HepG2 (cell line): ENCODE results near the gene SEC14L6. TPM values are rescaled to one million over a fixed set of nuclear protein-coding genes. Genes with fewer than 3 reads are reported as not detected.

Source experiments
- ATAC-seq: fragments of 200-7000 bp; cut with Tn5 transposase; 3 replicates; pipeline ENCODE4 v1.9.1; 2020; ENCODE audit warnings: mild to moderate bottlenecking, moderate library complexity
- BruUV-seq: library from RNA; stranded (reverse); fragments of 400-500 nt; replicated peaks from 2 replicates; lab custom pipeline; 2021; lab: Mats Ljungman, UMichigan
- CTCF ChIA-PET: fragments of 300-600 bp; formaldehyde crosslinking; extraction: SDS; loops from one replicate; lab custom pipeline; 2021; ENCODE audit warnings: low total read pairs, inconsistent platforms, low intra/inter-chr PET ratio; lab: Yijun Ruan, JAX
- POLR2A ChIA-PET: fragments of 350-600 bp; sonication (Branson Sonifier 250); formaldehyde crosslinking; loops from one replicate; lab custom pipeline; 2020; ENCODE audit warnings: antibody characterized with exemption, inconsistent platforms; lab: Yijun Ruan, JAX
- DNase-seq: peaks from one replicate; pipeline ENCODE4 v3.0.0-alpha.2; 2015; ENCODE audit warnings: low spot score
- FAIRE-seq: peaks from 3 replicates; lab custom pipeline; 2011; peaks lifted over from hg19 to GRCh38; lab: Jason Lieb, UNC
- H2AFZ ChIP-seq: one replicate; pipeline ENCODE4 v1.6.1; 2011; ENCODE audit warnings: low read length, inconsistent platforms
- H3K27ac ChIP-seq: fragments of 300-600 bp; 3 replicates; pipeline ENCODE4 v1.8.0; 2011; ENCODE audit warnings: mixed run types, mild to moderate bottlenecking, mixed read lengths, low read length, inconsistent platforms; ENCODE audit not compliant: insufficient read depth; ENCODE audit errors: extremely low read length
- H3K27me3 ChIP-seq, 2 experiments: fragments of 200-600 bp in 1 of 2; 2 replicates in 1 of 2; 3 replicates in 1 of 2; pipeline versions ENCODE4 v1.6.0 to v1.8.0; 2011; ENCODE audit warnings: low read length in 2 of 2, mild to moderate bottlenecking in 2 of 2, moderate library complexity in 2 of 2, inconsistent platforms in 1 of 2; ENCODE audit not compliant: insufficient read depth in 2 of 2, control insufficient read depth in 1 of 2
- H3K36me3 ChIP-seq, 2 experiments: fragments of 200-600 bp in 1 of 2; replicated peaks in 1 of 2; 2 replicates in 1 of 2; 3 replicates in 1 of 2; pipeline versions ENCODE4 v1.5.1 to v1.8.0; 2011; ENCODE audit warnings: low read length in 2 of 2, inconsistent platforms in 1 of 2; ENCODE audit not compliant: insufficient read depth in 2 of 2, control insufficient read depth in 1 of 2
- H3K4me1 ChIP-seq: 2 replicates; pipeline ENCODE4 v1.5.1; 2012; ENCODE audit warnings: low read length, inconsistent platforms; ENCODE audit not compliant: insufficient read depth
- H3K4me2 ChIP-seq: 2 replicates; pipeline ENCODE4 v1.6.0; 2011; ENCODE audit warnings: low read depth, low read length, inconsistent platforms
- H3K4me3 ChIP-seq, 3 experiments: fragments of 200-600 bp in 1 of 3; sonication (generic), shearing (Covaris generic) in 1 of 3; replicated peaks in 1 of 3; 2 replicates each; pipeline ENCODE4 v1.5.1; 2011 to 2016; ENCODE audit warnings: low read length in 3 of 3, inconsistent platforms in 2 of 3, low read depth in 2 of 3, mild to moderate bottlenecking in 2 of 3, control low read depth in 1 of 3, mixed read lengths in 1 of 3; ENCODE audit not compliant: insufficient read depth in 1 of 3
- H3K79me2 ChIP-seq: one replicate; pipeline ENCODE4 v1.6.1; 2011; ENCODE audit warnings: low read length, inconsistent platforms; ENCODE audit not compliant: insufficient read depth
- H3K9ac ChIP-seq: 2 replicates; pipeline ENCODE4 v1.6.0; 2011; ENCODE audit warnings: mild to moderate bottlenecking, low read depth, low read length, inconsistent platforms; ENCODE audit not compliant: insufficient read depth
- H3K9me3 ChIP-seq: 2 replicates; pipeline ENCODE4 v1.5.1; 2012; ENCODE audit warnings: mild to moderate bottlenecking, low read length
- H4K20me1 ChIP-seq: 2 replicates; pipeline ENCODE4 v1.6.0; 2011; ENCODE audit warnings: inconsistent platforms, mild to moderate bottlenecking, low read length, moderate library complexity; ENCODE audit not compliant: insufficient read depth
- CTCF ChIP-seq: sonication (generic); formaldehyde crosslinking; IDR thresholded peaks from 2 replicates; pipeline ENCODE4 v1.5.0; 2020; ENCODE audit warnings: mild to moderate bottlenecking, missing genetic modification reagents, moderate library complexity
- MYNN ChIP-seq: sonication (generic); formaldehyde crosslinking; IDR thresholded peaks from 2 replicates; pipeline ENCODE4 v1.4.0; 2020; ENCODE audit warnings: mild to moderate bottlenecking, low read depth, missing genetic modification reagents
- RFX5 ChIP-seq: IDR thresholded peaks from 2 replicates; pipeline ENCODE4 v1.6.1; 2011; ENCODE audit warnings: low read depth, low read length, improper control_type of control experiment
- STAG1 ChIP-seq: sonication (generic); formaldehyde crosslinking; IDR thresholded peaks from 2 replicates; pipeline ENCODE4 v1.4.0; 2020; ENCODE audit warnings: missing genetic modification reagents
- ZNF678 ChIP-seq: sonication (generic); formaldehyde crosslinking; IDR thresholded peaks from 2 replicates; pipeline ENCODE4 v1.4.0; 2020; ENCODE audit warnings: mild to moderate bottlenecking, missing genetic modification reagents
- WGBS: methylation state at CpG from one replicate; pipeline ENCODE4 v1.1.6; 2017; ENCODE audit warnings: low lambda C conversion rate; 5-methylcytosine and 5-hydroxymethylcytosine counted together
- in situ Hi-C: cut with HindIII; loops from 2 replicates; pipeline ENCODE4 v1.10.0; 2017; ENCODE audit warnings: low pct_unique_long_range_greater_than_20kb; ENCODE audit not compliant: extremely low pct_ligation_motif_present
- intact Hi-C: fragments of 100-400 bp; cut with micrococcal nuclease; formaldehyde crosslinking; loops from one replicate; pipeline ENCODE4 v1.10.0; 2022; ENCODE audit not compliant: unreplicated experiment
- polyA plus RNA-seq, 8 experiments: library from polyadenylated mRNA; depleted of rRNA in 3 of 8; stranded (reverse) in 7 of 8; unstranded in 1 of 8; fragments of >200 nt; fragmentation: Illumina TruSeq in 4 of 8; extraction: Trizol in 4 of 8; gene quantifications; 2 replicates each; pipeline versions ENCODE4 v1.2.1 to v1.2.3, GENCODE V29; 2011 to 2016; ENCODE audit warnings: low read depth in 4 of 8, missing spikeins in 1 of 8, mixed read lengths in 1 of 8; ENCODE audit not compliant: insufficient read depth in 1 of 8
- total RNA-seq, 5 experiments: library from RNA; depleted of rRNA; stranded (reverse); fragments of >200 nt; fragmentation: Illumina TruSeq; extraction: Trizol; gene quantifications; 2 replicates each; pipeline ENCODE4 v1.2.3, GENCODE V29; 2016; ENCODE audit warnings: low read depth in 1 of 5

Gene SEC14L6
- total and polyA plus RNA-seq, 2 of the 13 experiments (the other 11 are each of a cell fraction or from before 2014, with no cell fraction given): 0.09 to 9.3 TPM

- POLR2A ChIA-PET: no interaction called here
Observed at GRCh38 chr22:30557243-30557642, 10.7 kb upstream of the SEC14L6 start.

DNA sequence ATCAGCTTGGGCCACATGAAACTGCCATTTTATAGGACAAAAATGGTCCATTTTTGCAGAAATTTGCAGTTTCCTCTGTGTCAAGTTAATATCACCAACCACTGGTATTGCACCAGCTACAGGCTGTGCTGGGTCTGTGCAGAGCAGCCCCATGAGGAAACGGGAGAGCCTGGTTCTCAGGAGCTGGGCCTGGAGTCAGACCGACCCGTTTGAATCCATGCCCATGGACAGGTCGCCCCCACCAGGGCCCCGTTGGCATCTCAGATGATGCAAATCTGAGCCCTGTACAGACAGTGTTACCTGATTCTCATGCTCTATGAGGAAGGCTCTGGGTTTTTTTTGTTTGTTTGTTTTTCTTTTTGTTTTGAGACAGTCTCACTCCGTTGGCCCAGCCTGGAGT, 9.8 kb upstream of the SEC14L6 start:
- H3K4me1 ChIP-seq: peaks cover 21% of the 10 kb centered on the region
- TF ChIP-seq CTCF (peak; percentile 49), MYNN (CRISPR knock-in tag) (no peak), STAG1 (CRISPR knock-in tag) (peak; percentile 43), ZNF678 (no peak)
- TF ChIP-seq, all 625 proteins: peak for 2
- H3K27me3 ChIP-seq: no peaks in the 10 kb centered on the region
- 61% methylated on average over 3 of the region's 6 CpGs for WGBS
- no peaks in the 10 kb centered on the region for H3K79me2 ChIP-seq
- BruUV-seq: no TSS peak
- H3K4me2 ChIP-seq: no peak overlapping the region
- DNase-seq: no peak
- H3K36me3 ChIP-seq: no peaks in the 10 kb centered on the region
- H3K4me3 ChIP-seq: no peak overlapping the region
- in situ Hi-C loops (no loop called here), intact Hi-C loops (loop anchor here (5.0 kb wide), 1 partner anchor 201 kb away; no protein-coding TSS in a partner anchor)
- H3K27ac ChIP-seq: no peak overlapping the region
- no peaks in the 10 kb centered on the region for H4K20me1 ChIP-seq
- POLR2A ChIA-PET: no interaction called here
- peak; percentile 41; the same call in 2 of the 3 replicates for ATAC-seq
- FAIRE-seq: no peak
- H2AFZ ChIP-seq: no peak overlapping the region
- CTCF ChIA-PET: no interaction called here
- H3K9me3 ChIP-seq: no peaks in the 10 kb centered on the region
- no peak overlapping the region for H3K9ac ChIP-seq

More at GRCh38 chr22:30557243-30557642, 10.7 kb upstream of the SEC14L6 start:
- no peak overlapping the region for H3K27ac ChIP-seq
- ATAC-seq (peak; percentile 11; the same call in 2 of the 3 replicates), DNase-seq (no peak), FAIRE-seq (no peak)
- H3K9ac ChIP-seq: no peak overlapping the region
- intact Hi-C loops: loop anchor here (5.0 kb wide), 1 partner anchor 200 kb away; no protein-coding TSS in a partner anchor
- WGBS: 90% methylated on average over 6 of the region's 8 CpGs
- H3K9me3 ChIP-seq: no peaks in the 10 kb centered on the region
- no TSS peak for BruUV-seq
- TF ChIP-seq CTCF (0 out of 2 replicates have a peak, but pooled peaks have one; percentile 5), RFX5 (no peak)
- no peak overlapping the region for H3K4me3 ChIP-seq
- H3K27me3 ChIP-seq: no peaks in the 10 kb centered on the region
- H3K79me2 ChIP-seq: no peaks in the 10 kb centered on the region
- H3K4me1 ChIP-seq: peaks cover 25% of the 10 kb centered on the region
- no peaks in the 10 kb centered on the region for H4K20me1 ChIP-seq
- H3K4me2 ChIP-seq: no peak overlapping the region
- no peaks in the 10 kb centered on the region for H3K36me3 ChIP-seq
- CTCF ChIA-PET: no interaction called here
- no peak overlapping the region for H2AFZ ChIP-seq
- in situ Hi-C loops: no loop called here
